SK-MEL-5 (cell line): ENCODE results near the gene FKBP3. TPM values are rescaled to one million over a fixed set of nuclear protein-coding genes. Genes with fewer than 3 reads are reported as not detected.
"Not testable (repeated sequence)": the region's sequence is repeated elsewhere in the genome, so short reads cannot be mapped to it uniquely, and the experiment has no call there.

ENCODE experiments used
- DNase-seq: peaks from one replicate; pipeline ENCODE4 v3.0.0-alpha.2; 2016; ENCODE audit warnings: low read depth, low spot score
- in situ Hi-C: cut with HindIII; loops from 2 replicates; pipeline ENCODE4 v1.10.0; 2016; ENCODE audit warnings: low sequenced_read_pairs, high pct_unique_total_duplicates, low pct_unique_long_range_greater_than_20kb
- small RNA-seq, 2 experiments: library from RNA; depleted of rRNA; stranded (forward); fragments of <200 nt; gene quantifications; one replicate each; pipeline ENCODE3, GENCODE V24; 2014
- total RNA-seq: library from RNA; depleted of rRNA; stranded (reverse); fragments of >200 nt; shearing (Covaris generic); gene quantifications from 2 replicates; pipeline ENCODE4 v1.2.3, GENCODE V29; 2014; rRNA removed

Gene FKBP3
- total RNA-seq, 1 experiment from 2014 or later = 54.9 TPM

DNA sequence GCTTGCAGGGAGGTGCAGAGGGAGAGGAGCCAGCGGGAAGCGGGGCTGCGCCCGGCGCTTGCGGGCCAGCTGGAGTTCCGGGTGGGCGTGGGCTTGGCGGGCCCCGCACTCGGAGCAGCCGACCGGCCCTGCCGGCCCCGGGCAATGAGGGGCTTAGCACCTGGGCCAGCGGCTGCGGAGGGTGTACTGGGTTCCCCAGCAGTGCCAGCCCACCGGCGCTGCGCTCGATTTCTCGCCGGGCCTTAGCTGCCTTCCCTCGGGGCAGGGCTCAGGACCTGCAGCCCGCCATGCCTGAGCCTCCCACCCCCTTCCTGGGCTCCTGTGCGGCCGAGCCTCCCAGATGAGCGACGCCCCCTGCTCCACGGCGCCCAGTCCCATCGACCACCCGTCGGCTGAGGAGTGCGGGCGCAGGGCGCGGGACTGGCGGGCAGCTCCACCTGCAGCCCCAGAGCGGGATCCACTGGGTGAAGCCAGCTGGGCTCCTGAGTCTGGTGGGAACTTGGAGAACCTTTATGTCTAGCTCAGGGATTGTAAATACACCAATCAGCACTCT lies 53.8 kb downstream of the FKBP3 start:
- DNase-seq, in situ Hi-C loops: not testable (repeated sequence)

DNA sequence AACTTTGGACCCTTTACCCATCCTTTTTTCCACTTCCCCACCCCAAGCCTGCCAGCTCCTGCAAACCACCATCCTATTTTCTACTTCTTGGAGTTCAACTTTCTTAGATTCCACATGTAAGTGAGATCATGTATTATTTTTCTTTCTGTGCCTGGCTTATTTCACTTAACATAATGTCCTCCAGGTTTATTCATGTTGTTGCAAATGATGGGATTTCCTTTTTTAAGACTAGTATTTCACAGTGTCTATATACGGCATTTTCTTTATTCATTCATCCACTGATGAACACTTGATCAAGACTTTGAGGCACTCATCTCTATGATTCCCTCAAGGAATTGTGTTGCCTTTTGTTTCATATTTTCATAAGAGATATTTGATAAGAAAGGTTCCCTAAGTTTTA lies 56.0 kb downstream of the FKBP3 start:
- DNase-seq = no peak
- in situ Hi-C loops = no loop called here

DNA sequence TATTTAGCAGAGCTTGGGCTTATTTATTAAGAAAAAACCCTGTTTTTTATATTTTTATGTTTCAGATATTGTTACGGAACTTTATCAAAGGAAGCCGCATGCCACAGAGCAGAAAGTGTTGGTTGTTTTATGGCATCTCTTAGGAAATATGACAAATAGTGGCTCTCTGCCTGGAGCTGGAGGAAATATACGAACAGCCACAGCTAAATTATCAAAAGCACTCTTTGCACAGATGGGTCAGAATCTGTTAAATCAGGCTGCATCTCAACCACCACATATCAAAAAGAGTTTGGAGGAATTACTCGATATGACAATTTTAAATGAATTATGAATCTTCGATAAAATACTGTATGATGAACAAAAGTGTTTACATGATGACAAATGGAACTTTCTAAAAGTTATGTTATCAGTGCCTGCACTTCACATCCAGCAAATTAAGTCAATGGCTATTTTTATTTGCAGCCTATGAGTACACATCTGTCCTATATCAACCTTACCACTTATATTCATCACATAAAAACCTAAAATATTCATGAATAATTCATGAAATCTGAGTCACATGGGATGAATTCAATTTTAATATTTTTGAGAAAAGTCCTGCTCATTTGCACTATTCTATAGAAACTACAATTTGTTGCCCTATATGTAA lies 60.9 kb downstream of the FKBP3 start:
- DNase-seq = no peak
- in situ Hi-C loops = no loop called here

DNA sequence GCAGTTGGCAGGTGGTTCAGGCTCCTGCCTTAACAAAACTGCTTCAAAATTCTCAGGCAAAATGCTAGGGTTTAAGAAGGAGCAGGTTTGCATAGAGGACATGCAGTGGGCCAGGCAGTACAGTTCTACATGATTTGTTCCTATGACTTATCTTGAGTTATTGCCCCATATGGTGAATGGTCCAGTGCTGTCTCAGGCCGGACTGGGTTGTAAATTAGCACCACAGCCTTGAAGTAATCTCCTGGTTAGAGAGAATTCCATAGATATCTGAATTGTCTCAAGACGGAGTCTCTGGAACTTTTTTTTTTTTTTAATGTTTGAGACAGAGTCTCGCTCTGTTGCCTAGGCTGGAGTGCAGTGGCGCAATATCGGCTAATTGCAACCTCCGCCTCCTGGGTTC lies 62.2 kb downstream of the FKBP3 start:
- in situ Hi-C loops = no loop called here
- no peak for DNase-seq

DNA sequence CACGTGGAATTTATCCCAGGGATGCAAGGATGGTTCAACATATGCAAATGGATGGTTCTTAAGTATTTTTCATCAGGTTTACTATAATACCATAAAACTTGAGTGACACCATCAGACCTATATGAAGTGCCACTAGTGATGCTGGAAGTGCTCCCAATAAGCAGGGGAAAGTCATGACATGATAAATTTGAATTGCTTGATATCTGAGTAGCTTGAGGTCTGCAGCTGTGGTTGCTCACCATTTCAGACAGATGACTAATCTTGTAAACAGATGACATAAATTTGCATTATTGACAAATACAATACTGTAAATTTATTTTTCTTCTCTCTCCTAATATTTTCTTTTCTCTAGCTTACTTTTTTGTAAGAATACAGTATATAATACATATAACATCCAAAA lies 64.1 kb downstream of the FKBP3 start:
- in situ Hi-C loops = no loop called here
- DNase-seq = no peak

DNA sequence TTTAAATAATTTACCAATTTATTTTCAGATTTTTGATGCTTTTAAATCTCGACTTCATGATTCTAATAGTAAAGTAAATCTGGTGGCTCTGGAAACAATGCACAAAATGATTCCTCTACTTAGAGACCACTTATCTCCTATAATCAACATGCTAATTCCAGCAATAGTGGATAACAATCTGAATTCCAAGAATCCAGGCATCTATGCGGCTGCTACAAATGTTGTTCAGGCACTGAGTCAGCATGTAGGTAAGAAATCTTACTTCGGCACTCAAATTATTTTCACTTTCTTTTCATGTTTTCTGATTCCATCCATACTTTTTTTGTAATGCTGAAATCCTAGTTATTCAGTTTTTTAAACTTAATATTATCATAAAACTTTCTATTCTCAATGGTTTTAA lies 65.9 kb downstream of the FKBP3 start:
- in situ Hi-C loops = no loop called here
- no peak for DNase-seq

DNA sequence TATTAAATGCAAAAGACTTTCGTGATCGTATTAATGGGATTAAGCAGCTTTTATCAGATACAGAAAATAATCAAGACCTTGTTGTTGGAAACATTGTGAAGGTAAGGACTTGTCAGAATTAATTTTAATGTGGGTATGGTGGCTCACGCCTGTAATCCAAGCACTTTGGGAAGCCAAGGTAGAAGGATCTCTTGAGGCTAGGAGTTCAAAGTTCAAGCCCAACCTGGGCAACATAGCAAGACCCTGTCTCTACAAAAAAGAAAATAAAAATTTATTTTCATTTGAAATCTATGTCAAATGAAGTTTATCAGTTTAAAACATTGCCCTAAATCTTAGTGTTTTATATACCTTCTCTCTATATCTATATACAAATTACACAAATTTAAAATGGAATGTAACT lies 67.6 kb downstream of the FKBP3 start:
- no peak for DNase-seq
- in situ Hi-C loops = no loop called here

DNA sequence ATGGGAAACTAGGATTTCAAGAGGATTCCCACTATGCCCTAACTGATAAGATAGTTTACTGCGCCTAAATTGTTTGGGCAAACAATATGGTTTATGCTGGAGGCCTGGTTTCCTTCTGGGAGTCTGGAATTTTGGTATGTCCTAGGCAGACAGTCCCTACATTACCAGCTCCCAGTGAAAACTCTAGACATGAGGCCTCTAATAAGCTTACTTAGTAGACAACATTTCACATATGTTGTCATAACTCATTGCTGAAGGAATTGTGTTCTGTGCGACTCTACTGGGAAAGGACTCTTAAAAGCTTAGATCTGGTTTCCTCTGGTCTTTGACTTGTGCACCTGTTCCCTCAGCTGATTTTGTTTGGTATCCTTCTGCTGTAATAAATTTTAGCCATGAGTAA lies 68.3 kb downstream of the FKBP3 start:
- in situ Hi-C loops = no loop called here
- DNase-seq = no peak

Small RNA genes lying within 50 kb of the gene (small RNA-seq; reads per million reads assigned to genes)
- gene RF00151 (0.05 to 0.08 reads per million in 2 experiments), gene SNORD127 (133 to 1,998 reads per million in 2 experiments)

Other genes starting within 250 kb of the FKBP3 start
- 6.7 and 8.6 TPM in 2 replicates for gene KLHL28, start 172.5 kb downstream of the FKBP3 start, total RNA-seq
- 17.1 and 19.1 TPM in 2 replicates for gene TOGARAM1, start 172.3 kb downstream of the FKBP3 start, total RNA-seq
- gene PRPF39, start 50.4 kb downstream of the FKBP3 start, total RNA-seq = 22.1 and 24.5 TPM in 2 replicates
- gene FANCM, start 1.4 kb upstream of the FKBP3 start, total RNA-seq = 5.6 and 7.5 TPM in 2 replicates
- gene MIS18BP1, start 118.7 kb upstream of the FKBP3 start, total RNA-seq = 18.9 and 19.0 TPM in 2 replicates